Measurements from ENCODE around the gene IFNB1.

The IFNB1 gene

DNA sequence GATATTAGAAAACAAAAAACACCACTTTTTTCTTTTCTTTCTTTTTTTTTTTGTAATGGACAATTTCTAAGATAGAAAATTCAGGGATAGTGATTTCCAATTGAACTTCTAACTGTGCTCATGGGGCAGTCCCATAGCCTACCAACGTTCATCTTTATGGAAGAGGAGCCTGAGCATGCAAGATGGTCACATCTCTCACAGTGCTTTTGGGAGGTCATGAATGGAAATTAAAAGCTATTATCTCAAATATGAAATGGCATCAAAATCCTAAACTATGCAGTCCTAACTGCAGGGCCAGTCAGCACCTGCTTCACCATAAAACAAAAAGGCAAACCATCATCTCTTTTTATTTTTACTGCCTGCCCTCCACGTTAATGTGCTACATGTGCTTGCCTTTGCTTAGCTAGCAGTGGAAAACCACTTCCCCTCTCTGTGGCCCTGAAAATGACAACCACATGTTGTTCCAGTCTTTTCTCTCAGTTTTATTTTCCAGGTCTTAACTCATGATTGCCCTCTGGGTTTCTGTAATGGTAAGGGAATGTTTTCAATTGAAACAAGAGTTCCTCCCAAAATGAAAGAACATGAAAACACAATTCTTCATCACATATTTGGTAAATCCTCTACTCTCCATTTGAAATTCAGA is 16.7 kb downstream of the IFNB1 start:
- peak; percentile 69 for DNase-seq

DNA sequence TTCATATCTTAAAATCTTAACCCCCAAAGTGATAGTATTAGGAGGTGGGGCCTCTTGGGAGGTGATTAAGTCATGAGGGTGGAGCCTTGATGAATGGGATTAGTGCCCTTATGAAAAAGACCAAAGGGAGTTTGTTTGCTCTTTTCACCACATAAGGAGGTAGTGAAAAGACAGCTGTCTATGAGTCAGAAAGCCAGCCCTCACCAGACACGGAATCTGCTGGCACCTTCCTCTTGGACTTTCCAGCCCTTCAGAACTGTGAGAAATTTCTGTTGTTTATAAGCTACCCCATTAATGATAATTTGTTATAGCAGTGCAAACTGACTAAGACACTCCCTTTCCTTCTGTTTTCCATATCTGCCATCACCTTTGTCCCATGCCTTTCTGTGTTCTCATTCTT is 20.8 kb downstream of the IFNB1 start:
- DNase-seq = peak; percentile 17

DNA sequence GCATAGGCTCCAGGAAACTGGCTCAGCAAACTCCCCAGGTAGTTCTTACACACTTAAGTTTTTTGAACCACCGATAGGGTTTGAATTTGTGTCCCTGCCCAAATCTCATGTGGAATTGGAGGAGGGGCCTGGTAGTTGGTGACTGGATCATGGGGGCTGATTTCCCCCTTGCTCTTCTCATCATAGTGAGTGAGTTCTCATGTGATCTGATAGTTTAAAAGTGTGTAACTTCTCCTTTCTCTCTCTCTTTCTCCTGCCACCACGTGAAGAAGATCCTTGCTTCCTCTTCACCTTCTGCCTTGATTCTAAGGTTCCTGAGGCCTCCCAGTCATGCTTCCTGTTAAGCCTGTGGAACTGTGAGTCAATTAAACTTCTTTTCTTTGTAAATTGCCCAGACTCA is 23.9 kb downstream of the IFNB1 start:
- no peak for DNase-seq

DNA sequence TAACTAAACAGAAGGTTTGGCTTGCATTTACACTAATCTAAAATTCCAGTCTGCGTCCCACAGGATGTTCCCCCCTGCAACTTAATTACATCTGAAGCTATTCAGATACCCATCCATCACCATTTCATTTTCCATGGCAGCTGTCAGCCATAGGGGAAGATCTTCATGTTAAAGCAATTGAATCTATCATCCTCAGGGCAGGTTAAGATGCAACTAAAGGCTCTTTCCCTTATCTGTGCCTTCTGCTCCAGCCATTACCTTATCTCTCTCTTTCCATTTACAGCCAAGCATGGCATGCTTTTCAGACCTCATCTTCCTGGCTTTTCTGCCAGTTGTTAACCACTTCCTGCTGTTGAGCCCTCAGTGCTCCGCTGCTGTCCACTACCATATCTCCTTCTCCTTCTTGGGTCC is 30.5 kb downstream of the IFNB1 start:
- DNase-seq = no peak

DNA sequence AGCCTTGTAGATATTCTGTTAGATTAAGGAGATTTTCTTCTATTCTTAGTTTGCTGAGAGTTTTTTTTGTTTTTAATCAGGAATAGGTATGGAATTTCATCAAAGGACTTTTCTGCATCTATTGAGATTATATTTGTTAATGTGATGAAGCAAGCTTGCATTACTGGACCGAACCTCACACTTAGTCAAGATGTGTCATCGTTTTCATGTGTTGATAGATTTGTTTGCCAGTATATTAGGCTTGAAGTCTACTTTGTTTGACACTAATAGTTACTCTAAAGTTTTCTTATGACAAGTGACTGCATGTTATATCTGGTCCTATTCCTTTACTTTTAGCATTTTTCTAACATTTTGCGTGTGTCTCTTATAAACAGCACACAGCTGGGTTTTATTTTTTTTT is 33.9 kb downstream of the IFNB1 start:
- no peak for DNase-seq

DNA sequence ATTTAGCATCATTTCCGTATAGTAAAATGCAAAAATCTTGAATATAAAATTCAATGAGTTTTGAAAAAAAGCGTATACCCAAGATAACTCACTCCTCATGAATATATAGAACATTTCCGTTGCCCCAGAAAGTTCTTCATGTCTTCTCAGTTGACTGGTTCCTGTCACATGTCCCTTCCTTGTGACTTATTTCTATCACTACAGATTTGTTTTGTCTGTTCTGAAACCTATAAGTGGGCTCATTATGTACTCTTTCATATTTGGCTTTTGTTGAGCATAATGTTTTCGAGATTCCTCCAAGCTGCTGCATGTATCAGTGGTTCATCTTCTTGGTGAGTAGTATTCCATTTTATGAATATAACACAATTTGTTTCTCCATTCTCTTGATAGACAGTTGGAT is 35.3 kb downstream of the IFNB1 start:
- DNase-seq = no peak

DNA sequence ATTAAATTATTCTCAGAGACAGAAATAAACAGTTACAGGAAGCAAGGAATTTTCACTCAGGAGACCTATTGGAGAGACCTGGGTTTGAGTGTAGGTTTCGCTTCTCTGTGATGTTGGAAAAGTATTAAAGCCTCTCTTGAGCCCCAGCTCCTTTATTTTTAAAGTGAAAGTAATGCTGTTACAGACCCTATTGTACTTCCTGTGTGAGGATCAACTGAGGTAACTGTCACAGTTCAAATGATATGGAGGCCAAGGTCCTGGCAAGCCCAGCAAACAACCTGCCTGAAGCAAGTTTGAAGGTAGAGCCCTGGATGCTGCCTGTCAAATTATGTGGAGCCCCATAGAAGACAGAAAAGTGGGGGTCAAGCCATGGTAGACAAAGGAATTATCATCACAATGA is 38.4 kb downstream of the IFNB1 start:
- DNase-seq = no peak

DNA sequence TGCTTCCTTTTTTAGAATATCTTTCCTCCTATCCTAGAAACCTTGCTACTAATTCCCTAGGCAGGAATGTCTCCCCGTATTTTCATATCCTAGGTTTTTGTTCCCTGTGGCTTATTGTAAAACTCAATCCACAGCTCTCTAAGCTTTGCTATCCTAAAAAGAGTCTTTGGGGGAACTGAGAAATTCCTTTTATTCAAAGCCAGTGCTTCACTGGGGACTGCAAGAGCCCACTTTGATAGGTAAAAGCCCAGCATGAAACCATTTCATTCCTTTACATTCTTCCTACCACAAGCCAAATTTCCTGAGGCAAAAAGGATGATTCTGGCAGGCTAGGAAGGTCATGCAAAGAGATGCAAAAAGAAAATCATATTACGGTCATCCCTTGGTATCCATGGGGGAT is 40.5 kb downstream of the IFNB1 start:
- DNase-seq = no peak

DNA sequence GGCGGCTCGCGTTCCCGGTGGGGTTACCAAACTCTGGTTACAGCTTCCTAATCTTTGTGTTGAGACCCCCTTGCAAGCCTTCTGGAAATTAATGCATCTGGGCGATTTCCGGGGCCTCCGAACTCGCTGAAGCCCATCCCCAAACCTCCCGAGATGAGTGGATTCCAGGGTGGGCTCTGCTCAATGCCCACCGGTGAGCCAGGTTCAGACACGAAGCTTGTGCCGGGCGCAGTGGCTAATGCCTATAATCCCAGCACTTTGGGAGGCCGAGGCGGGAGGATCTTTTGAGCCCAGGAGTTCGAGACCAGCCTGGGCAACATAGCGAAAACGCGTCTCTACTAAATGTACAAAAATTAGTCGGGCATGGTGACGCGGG is 45.9 kb downstream of the IFNB1 start:
- no peak for DNase-seq

DNA sequence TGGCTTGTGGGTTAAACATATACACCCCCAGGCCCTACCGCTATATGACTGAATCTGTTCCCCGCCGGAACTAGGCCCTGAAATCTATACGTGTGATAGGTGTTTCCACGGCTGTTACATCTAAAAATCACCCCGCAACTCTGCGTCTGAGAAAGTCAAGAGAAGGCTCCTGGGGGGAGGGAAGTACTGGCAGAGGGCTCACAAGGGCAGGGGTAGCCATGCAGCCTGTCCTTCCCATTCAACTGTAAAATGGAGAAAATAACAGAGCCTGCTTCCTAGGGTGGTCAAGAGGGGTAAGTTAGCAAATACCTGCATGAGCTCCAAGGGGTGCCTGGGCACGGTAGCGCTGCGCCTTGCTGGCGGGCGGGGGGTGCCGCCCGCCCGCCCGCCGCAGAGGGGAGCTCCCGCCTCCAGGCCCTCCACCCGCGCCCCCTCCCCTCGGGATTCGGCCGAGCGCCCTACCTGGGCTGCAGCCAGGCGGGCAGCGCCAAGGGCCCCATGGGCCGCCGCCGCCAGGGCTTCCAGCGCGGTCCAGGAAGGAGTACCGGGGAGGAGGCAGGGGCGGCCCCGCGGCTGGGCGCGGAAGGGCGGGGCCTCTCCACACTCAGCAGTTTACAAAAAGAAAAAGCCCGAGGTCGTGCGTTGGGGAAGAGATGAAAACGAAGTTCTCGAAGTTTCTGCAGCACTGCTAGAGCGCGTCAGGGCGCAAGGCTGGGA is 46.5 kb downstream of the IFNB1 start, which contains the start of gene HACD4:
Gene HACD4, minus strand, starts transcription at position 550 of the 717 bp plus-strand sequence. Its CDS starts 50 bp downstream, at position 500.
- DNase-seq = peak; percentile 58

DNA sequence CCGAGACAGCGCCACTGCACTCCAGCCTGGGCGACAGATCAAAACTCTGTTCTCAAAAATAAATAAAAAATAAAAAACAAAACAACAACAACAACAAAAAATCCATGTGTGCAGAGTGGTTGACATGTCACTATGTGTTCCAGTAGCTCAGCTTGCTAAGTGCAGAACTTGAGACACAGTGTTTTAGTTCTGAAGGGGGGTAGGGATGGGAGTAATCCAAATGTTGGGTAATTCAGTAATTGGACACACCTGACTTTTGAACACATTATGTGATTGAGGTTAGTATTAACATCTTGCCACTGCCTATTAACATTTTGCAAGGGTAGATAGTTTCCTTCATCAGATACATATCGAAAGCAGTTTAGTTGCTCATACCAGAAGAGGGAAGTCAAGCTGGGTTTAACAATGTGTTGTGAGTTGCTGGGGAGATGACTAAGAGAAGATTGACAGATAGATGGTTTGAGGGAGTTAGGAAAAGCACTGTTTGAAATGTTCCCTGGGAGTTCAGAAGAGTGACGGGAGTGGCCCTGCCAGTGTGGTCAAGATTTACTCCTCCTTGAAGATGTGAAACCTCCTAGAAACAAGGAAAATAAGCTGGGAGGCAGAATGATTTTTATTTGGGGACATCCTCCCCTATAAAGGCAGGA is 47.2 kb downstream of the IFNB1 start:
- DNase-seq = peak; percentile 60

DNA sequence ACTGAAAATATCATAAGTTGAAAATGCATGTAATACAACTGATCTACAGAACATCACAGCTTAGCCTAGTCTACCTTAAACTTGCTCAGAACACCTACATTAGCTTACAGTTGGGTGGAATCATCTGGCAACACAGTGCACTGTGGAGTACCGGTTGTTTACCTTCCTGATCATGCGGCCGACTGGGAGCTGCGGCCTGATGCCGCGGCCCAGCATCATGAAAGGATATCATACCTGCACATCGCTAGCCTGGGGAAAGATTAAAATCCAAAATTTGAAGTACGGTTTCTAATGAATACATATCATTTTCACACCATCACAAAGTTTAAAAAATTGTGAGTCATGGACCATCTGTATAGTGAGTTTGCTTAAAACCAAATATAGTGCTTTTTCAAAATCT is 48.1 kb downstream of the IFNB1 start:
- no peak for DNase-seq

DNA sequence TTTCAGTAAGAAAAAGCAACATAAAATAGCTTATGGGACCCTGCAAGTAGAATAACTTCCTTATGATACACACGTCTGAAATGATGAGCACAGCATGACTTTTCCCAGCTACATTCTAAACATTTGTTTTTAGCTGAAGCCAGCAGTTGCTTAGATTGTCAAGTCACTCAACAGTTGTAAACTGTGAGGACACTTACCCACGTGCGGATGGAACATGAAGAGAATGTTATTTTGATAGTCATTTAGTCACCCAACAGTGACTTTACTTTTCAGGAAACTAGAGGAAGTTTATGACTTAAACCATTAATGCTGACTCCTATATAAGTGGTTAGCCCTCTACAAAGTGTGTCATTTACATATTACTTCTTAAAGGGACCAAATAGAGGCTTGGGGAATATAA is 49.3 kb downstream of the IFNB1 start:
- peak; percentile 56 for DNase-seq

DNA sequence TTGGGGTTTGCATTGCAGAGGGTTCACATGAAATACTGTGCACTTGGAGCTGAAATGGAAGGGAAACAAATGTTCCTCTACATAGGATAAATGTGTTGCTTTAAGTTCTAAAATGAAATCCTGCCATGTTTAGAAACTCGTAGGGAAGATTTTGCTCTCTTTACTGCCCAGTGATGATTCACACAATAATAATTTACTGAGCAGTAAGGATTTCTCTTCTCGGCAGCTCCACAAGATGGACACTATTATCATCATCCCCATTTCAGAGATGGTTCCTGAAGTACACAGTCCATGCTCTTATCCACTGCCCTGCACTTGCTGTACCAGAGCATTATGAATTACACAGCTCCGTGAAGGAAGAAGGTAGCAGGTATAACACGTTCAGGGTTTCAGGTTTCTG is 50.4 kb downstream of the IFNB1 start:
- DNase-seq = peak; percentile 63
